GM12878 (cell line): Measurements from ENCODE around the gene LYZL1. TPM values are rescaled to one million over a fixed set of nuclear protein-coding genes. Genes with fewer than 3 reads are reported as not detected.

Experiments
- ATAC-seq: fragments of 200-7000 bp; cut with Tn5 transposase; 3 replicates; pipeline ENCODE4 v1.9.1; 2020; ENCODE audit warnings: mild to moderate bottlenecking, moderate library complexity
- BruUV-seq: library from RNA; stranded (reverse); fragments of 400-500 nt; replicated peaks from 2 replicates; lab custom pipeline; 2021; lab: Mats Ljungman, UMichigan
- CTCF ChIA-PET: fragments of 300-600 bp; sonication (Branson Sonifier 250); formaldehyde crosslinking; extraction: SDS; loops from one replicate; lab custom pipeline; 2021; ENCODE audit warnings: inconsistent platforms; lab: Yijun Ruan, JAX
- POLR2A ChIA-PET: fragments of 350-600 bp; formaldehyde crosslinking; extraction: SDS; loops from one replicate; lab custom pipeline; 2021; ENCODE audit warnings: inconsistent platforms; lab: Charles Lee
- RAD21 ChIA-PET: fragments of 300-600 bp; sonication (Branson Sonifier 250); formaldehyde crosslinking; loops from one replicate; lab custom pipeline; 2023; ENCODE audit warnings: antibody characterized with exemption; ENCODE audit not compliant: unreplicated experiment; lab: Charles Lee
- SMC1A ChIA-PET: fragments of 300-600 bp; sonication (Branson Sonifier 250); formaldehyde crosslinking; loops from one replicate; lab custom pipeline; 2023; ENCODE audit not compliant: unreplicated experiment, uncharacterized antibody; lab: Charles Lee
- DNase-seq: peaks from one replicate; pipeline ENCODE4 v3.0.0-alpha.2; 2011; ENCODE audit warnings: low read depth, low spot score
- FAIRE-seq: peaks from 3 replicates; lab custom pipeline; 2011; peaks lifted over from hg19 to GRCh38; lab: Jason Lieb, UNC
- H2AFZ ChIP-seq: 2 replicates; pipeline ENCODE4 v1.6.0; 2011; ENCODE audit warnings: low read depth, low read length, control low read depth; ENCODE audit not compliant: control insufficient read depth
- H3K27ac ChIP-seq: 2 replicates; pipeline ENCODE4 v1.5.1; 2011; ENCODE audit warnings: control low read depth; ENCODE audit not compliant: control insufficient read depth, insufficient read depth
- H3K27me3 ChIP-seq, 2 experiments: replicated peaks in 1 of 2; 2 replicates each; pipeline versions ENCODE4 v1.6.0 to v1.6.1; 2011; ENCODE audit warnings: low read length in 1 of 2; ENCODE audit not compliant: control insufficient read depth in 2 of 2, insufficient read depth in 2 of 2
- H3K36me3 ChIP-seq, 2 experiments: 2 replicates each; pipeline ENCODE4 v1.5.1; 2011; ENCODE audit warnings: low read length in 1 of 2; ENCODE audit not compliant: control insufficient read depth in 2 of 2, insufficient read depth in 2 of 2
- H3K4me1 ChIP-seq: 2 replicates; pipeline ENCODE4 v1.6.1; 2011; ENCODE audit warnings: mild to moderate bottlenecking, low read length, moderate library complexity, mixed read lengths; ENCODE audit not compliant: control insufficient read depth, insufficient read depth
- H3K4me2 ChIP-seq: 2 replicates; pipeline ENCODE4 v1.6.0; 2011; ENCODE audit warnings: control low read depth; ENCODE audit not compliant: control insufficient read depth, insufficient read depth
- H3K4me3 ChIP-seq: fragments of 200-600 bp; sonication (generic); 2 replicates; pipeline ENCODE4 v1.5.1; 2016
- H3K79me2 ChIP-seq: 2 replicates; pipeline ENCODE4 v1.6.0; 2011; ENCODE audit warnings: low read length; ENCODE audit not compliant: control insufficient read depth, insufficient read depth
- H3K9ac ChIP-seq: 2 replicates; pipeline ENCODE4 v1.8.0; 2011; ENCODE audit warnings: low read length, control low read depth, mixed read lengths; ENCODE audit not compliant: control insufficient read depth, insufficient read depth
- H3K9me3 ChIP-seq: replicated peaks from 3 replicates; pipeline ENCODE4 v1.5.1; 2011; ENCODE audit warnings: mild to moderate bottlenecking, low read length; ENCODE audit not compliant: control insufficient read depth, insufficient read depth
- H4K20me1 ChIP-seq: 2 replicates; pipeline ENCODE4 v1.6.0; 2011; ENCODE audit not compliant: control insufficient read depth, insufficient read depth
- BCL3 ChIP-seq: IDR thresholded peaks from 2 replicates; pipeline ENCODE4 v1.6.1; 2011; ENCODE audit warnings: borderline replicate concordance, low read depth, mild to moderate bottlenecking, moderate library complexity, low read length; ENCODE audit not compliant: insufficient read depth, poor library complexity, severe bottlenecking
- BRCA1 ChIP-seq: IDR thresholded peaks from 2 replicates; pipeline ENCODE4 v1.6.1; 2011; ENCODE audit warnings: low read depth, low read length, improper control_type of control experiment
- CBX5 ChIP-seq: sonication (generic); IDR thresholded peaks from 2 replicates; pipeline ENCODE4 v1.6.1; 2016; ENCODE audit warnings: low read depth, moderate library complexity, mild to moderate bottlenecking, inconsistent platforms
- E2F4 ChIP-seq: IDR thresholded peaks from 2 replicates; pipeline ENCODE4 v1.6.1; 2012; ENCODE audit warnings: low read depth, low read length, improper control_type of control experiment
- GABPA ChIP-seq: IDR thresholded peaks from 2 replicates; pipeline ENCODE4 v1.6.1; 2014; ENCODE audit warnings: antibody characterized with exemption, low read depth, mild to moderate bottlenecking, inconsistent platforms
- GATAD2B ChIP-seq: fragments of 450-650 bp; conservative IDR thresholded peaks from 2 replicates; pipeline ENCODE4 v1.6.1; 2017; ENCODE audit warnings: low read depth, mild to moderate bottlenecking, moderate library complexity
- HDAC2 ChIP-seq: fragments of 200-600 bp; sonication (generic); IDR thresholded peaks from 2 replicates; pipeline ENCODE4 v1.6.1; 2017
- IKZF1 ChIP-seq: fragments of 450-650 bp; conservative IDR thresholded peaks from 2 replicates; pipeline ENCODE4 v1.6.1; 2017; ENCODE audit warnings: antibody characterized with exemption, mild to moderate bottlenecking
- MAX ChIP-seq: IDR thresholded peaks from 2 replicates; pipeline ENCODE4 v1.6.1; 2012; ENCODE audit warnings: low read depth, low read length, improper control_type of control experiment
- MYC ChIP-seq: IDR thresholded peaks from 2 replicates; pipeline ENCODE4 v1.6.1; 2011; ENCODE audit warnings: mild to moderate bottlenecking, low read length, moderate library complexity, inconsistent platforms; ENCODE audit not compliant: insufficient read depth, insufficient replicate concordance, insufficient read length, severe bottlenecking
- NFXL1 ChIP-seq: fragments of 450-650 bp; IDR thresholded peaks from 2 replicates; pipeline ENCODE4 v1.6.1; 2017; ENCODE audit warnings: antibody characterized with exemption, mild to moderate bottlenecking, borderline replicate concordance
- NR2C2 ChIP-seq: IDR thresholded peaks from 2 replicates; pipeline ENCODE4 v1.6.1; 2011; ENCODE audit warnings: borderline replicate concordance, low read depth; ENCODE audit not compliant: control insufficient read depth, insufficient read length
- RELA ChIP-seq: fragments of 450-650 bp; IDR thresholded peaks from 2 replicates; pipeline ENCODE4 v1.8.0; 2014; ENCODE audit warnings: borderline replicate concordance; ENCODE audit not compliant: partially characterized antibody
- SMAD1 ChIP-seq: fragments of 450-650 bp; IDR thresholded peaks from 2 replicates; pipeline ENCODE4 v1.6.1; 2018; ENCODE audit warnings: mild to moderate bottlenecking, low read depth; ENCODE audit not compliant: partially characterized antibody
- SMAD5 ChIP-seq: IDR thresholded peaks from 2 replicates; pipeline ENCODE4 v1.6.1; 2016; ENCODE audit warnings: antibody characterized with exemption, low read depth
- SPI1 ChIP-seq: IDR thresholded peaks from 2 replicates; pipeline ENCODE4 v1.6.1; 2011; ENCODE audit warnings: low read depth, mild to moderate bottlenecking, low read length, moderate library complexity, borderline replicate concordance; ENCODE audit not compliant: insufficient read depth
- SREBF2 ChIP-seq: IDR thresholded peaks from 2 replicates; pipeline ENCODE4 v1.6.1; 2012; ENCODE audit warnings: mild to moderate bottlenecking, low read length
- TCF3 ChIP-seq: IDR thresholded peaks from 2 replicates; pipeline ENCODE4 v1.6.1; 2012; ENCODE audit warnings: low read depth, mild to moderate bottlenecking, low read length, borderline replicate concordance; ENCODE audit not compliant: insufficient read depth
- ZNF687 ChIP-seq: fragments of 450-650 bp; IDR thresholded peaks from 2 replicates; pipeline ENCODE4 v1.6.1; 2017; ENCODE audit warnings: mild to moderate bottlenecking, moderate library complexity
- in situ Hi-C: fragments of 300-500 bp; cut with MboI; formaldehyde crosslinking; loops from 9 replicates; pipeline ENCODE4 v1.14.3; 2018; ENCODE audit warnings: mixed read lengths
- intact Hi-C: fragments of 100-400 bp; cut with micrococcal nuclease; formaldehyde crosslinking; loops from one replicate; pipeline ENCODE4 v1.14.2; 2022; ENCODE audit not compliant: unreplicated experiment
- polyA plus RNA-seq, 11 experiments: library from polyadenylated mRNA; depleted of rRNA in 4 of 11; unstranded in 6 of 11; stranded (reverse) in 5 of 11; fragments of >200 nt; fragmentation: Nextera tagmentation in 4 of 11; fragmentation: Illumina TruSeq in 1 of 11; extraction: Ambion mirVana in 4 of 11; extraction: Trizol in 1 of 11; gene quantifications; 1 replicate in 1 of 11; 2 replicates in 10 of 11; pipeline versions ENCODE4 v1.2.1 to v1.2.3, GENCODE V29; 2011 to 2016; ENCODE audit warnings: inconsistent platforms in 2 of 11, missing spikeins in 2 of 11, low read depth in 1 of 11
- total RNA-seq, 4 experiments: library from RNA; depleted of rRNA in 3 of 4; stranded (reverse); fragments of >200 nt in 3 of 4; fragmentation: Illumina TruSeq in 1 of 4; extraction: Trizol in 1 of 4; gene quantifications; 2 replicates each; pipeline versions ENCODE4 v1.2.1 to v1.2.3, GENCODE V29; 2013 to 2021

LYZL1 gene
- total and polyA plus RNA-seq, 10 of the 15 experiments (the other 5 are each of a cell fraction or from before 2014, with no cell fraction given): not detected

GRCh38 chr10:29246449-29246848 is 42.4 kb upstream of the LYZL1 start (continued):
- TF ChIP-seq IKZF1 (no peak), SPI1 (no peak), BCL3 (no peak), NR2C2 (no peak), BRCA1 (no peak), HDAC2 (no peak), GATAD2B (no peak), SMAD5 (no peak), MYC (no peak), CBX5 (no peak), RELA (no peak), NFXL1 (no peak)

GRCh38 chr10:29248158-29248557 is 40.7 kb upstream of the LYZL1 start:
- Histone ChIP-seq H4K20me1 (no peaks in the 10 kb centered on the region), H3K79me2 (no peaks in the 10 kb centered on the region), H3K4me2 (no peak overlapping the region), H3K9me3 (no peaks in the 10 kb centered on the region), H3K4me1 (no peaks in the 10 kb centered on the region), H3K9ac (no peak overlapping the region), H3K27ac (no peak overlapping the region), H3K4me3 (no peak overlapping the region), H2AFZ (no peak overlapping the region), H3K27me3 (no peaks in the 10 kb centered on the region; a peak in 1 of 4 replicates), H3K36me3 (no peaks in the 10 kb centered on the region)
- FAIRE-seq (no peak), DNase-seq (no peak), ATAC-seq (no peak)
- BruUV-seq: no TSS peak
- ChIA-PET POLR2A (no interaction called here), SMC1A (interaction anchor here (0.6 kb wide), 1 partner anchor 540 kb away, joined by 3 read pairs; no protein-coding TSS in a partner anchor), CTCF (no interaction called here), RAD21 (no interaction called here)
- in situ Hi-C loops: no loop called here
- intact Hi-C loops: no loop called here
- TF ChIP-seq GABPA: no peak
- TF ChIP-seq E2F4: no peak
- TF ChIP-seq SMAD1: no peak
- no peak for TF ChIP-seq TCF3
- no peak for TF ChIP-seq SREBF2
- no peak for TF ChIP-seq MAX
- no peak for TF ChIP-seq ZNF687
